ENCODE results near the gene TES.

Gene TES

DNA sequence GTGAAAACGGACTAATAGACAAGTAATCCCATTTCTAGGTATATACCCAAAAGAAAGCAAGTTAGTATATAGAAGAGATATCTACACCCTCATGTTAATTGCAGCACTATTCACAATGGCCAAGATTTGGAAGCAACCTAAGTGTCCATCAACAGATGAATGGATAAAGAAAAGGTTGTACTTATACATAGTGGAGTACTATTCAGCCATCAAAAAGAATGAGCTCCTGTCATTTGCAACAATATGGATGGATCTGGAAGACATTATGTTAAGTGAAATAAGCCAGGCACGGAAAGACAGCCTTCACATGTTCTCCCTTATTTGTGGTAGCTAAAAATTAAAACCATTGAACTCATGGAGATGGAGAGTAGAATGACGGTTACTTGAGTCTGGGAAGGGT lies 88.2 kb downstream of the TES start:
- DNase-seq (ENCODE audit: low spot score) = no peak
- in situ Hi-C loops (cut with MboI; ENCODE audit: low sequenced_read_pairs, unreplicated experiment) = no loop called here
- TF ChIP-seq, protein P1, sequence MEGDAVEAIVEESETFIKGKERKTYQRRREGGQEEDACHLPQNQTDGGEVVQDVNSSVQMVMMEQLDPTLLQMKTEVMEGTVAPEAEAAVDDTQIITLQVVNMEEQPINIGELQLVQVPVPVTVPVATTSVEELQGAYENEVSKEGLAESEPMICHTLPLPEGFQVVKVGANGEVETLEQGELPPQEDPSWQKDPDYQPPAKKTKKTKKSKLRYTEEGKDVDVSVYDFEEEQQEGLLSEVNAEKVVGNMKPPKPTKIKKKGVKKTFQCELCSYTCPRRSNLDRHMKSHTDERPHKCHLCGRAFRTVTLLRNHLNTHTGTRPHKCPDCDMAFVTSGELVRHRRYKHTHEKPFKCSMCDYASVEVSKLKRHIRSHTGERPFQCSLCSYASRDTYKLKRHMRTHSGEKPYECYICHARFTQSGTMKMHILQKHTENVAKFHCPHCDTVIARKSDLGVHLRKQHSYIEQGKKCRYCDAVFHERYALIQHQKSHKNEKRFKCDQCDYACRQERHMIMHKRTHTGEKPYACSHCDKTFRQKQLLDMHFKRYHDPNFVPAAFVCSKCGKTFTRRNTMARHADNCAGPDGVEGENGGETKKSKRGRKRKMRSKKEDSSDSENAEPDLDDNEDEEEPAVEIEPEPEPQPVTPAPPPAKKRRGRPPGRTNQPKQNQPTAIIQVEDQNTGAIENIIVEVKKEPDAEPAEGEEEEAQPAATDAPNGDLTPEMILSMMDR (IDR thresholded peaks at IDR 0.05; ENCODE audit: borderline replicate concordance, control extremely low read depth, extremely low read depth, insufficient read depth, missing control alignments) = no peak

DNA sequence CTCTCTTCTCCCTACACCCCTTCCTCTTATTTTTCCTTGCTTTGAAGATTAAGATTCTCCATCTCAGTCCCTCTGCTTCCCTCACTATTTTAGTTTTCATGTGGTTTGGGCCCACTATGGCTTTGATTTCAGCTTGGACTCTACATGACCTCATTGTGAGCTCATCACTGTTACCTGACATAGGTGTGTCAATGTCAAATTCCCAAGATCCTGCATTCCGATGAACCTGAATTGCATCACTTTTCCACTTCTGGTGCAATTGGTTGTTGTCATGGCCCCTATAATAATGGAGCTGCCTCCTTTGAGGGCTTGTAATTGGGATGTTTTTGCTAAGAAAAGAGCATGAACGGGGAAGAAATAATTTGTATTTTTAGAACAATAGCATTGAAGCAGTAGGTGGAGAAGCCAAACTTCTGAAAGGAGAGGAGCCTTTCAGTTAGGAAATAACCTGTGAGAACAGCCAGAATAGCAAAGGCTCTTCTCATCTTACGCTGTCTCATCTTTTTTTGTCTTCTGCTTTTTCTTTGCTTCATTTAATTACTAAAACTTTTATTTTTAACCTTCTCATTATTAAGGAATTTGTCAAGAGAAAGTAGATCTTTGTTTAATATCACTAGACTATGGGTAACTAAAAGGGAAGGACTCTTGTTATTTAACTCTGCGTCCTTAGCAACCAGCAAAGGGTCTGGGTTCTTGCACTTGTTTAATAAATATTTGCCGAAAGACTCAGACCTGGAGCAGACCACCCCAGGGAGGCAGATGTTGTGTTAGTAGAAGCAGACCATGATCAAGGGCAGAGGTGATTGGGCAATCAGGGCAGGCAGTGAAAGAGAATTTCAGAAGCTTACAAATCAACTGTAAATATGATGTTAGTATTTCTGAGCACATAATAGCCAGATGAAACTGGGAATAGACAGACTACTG lies 95.4 kb downstream of the TES start:
- in situ Hi-C loops (cut with MboI; ENCODE audit: low sequenced_read_pairs, unreplicated experiment) = no loop called here
- no peak for DNase-seq (ENCODE audit: low spot score)
- TF ChIP-seq, protein P1 (IDR thresholded peaks at IDR 0.05; ENCODE audit: borderline replicate concordance, control extremely low read depth, extremely low read depth, insufficient read depth, missing control alignments) = no peak

DNA sequence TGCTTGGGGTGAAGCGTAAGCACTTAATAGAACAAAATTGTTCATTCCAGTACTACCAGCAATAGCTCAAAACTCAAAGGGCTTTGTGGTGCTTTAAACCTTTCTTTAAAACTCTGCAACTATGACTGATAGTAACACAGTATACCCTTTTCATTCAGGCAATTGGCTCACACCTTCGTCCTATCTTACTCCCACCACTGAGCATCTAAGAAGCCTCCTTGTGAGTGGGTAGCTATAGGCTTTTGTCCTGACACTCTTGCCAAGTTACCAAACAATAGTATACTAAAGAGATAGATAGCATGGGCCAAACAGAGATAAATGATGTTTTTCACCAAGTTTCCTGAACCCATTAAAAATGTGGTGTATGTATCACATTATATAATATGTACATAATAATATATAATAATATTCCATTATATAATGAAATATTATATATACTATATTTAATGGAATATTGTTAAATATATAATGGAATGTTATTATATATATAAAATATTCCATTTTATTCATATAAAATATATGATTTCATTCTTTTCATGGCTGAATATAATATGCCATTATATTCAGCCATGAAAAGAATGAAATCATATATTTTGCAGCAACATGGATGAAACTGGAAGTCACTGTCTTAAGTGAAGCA lies 96.2 kb downstream of the TES start:
- in situ Hi-C loops (cut with MboI; ENCODE audit: low sequenced_read_pairs, unreplicated experiment) = no loop called here
- TF ChIP-seq, protein P1 (IDR thresholded peaks at IDR 0.05; ENCODE audit: borderline replicate concordance, control extremely low read depth, extremely low read depth, insufficient read depth, missing control alignments) = no peak
- no peak for DNase-seq (ENCODE audit: low spot score)

DNA sequence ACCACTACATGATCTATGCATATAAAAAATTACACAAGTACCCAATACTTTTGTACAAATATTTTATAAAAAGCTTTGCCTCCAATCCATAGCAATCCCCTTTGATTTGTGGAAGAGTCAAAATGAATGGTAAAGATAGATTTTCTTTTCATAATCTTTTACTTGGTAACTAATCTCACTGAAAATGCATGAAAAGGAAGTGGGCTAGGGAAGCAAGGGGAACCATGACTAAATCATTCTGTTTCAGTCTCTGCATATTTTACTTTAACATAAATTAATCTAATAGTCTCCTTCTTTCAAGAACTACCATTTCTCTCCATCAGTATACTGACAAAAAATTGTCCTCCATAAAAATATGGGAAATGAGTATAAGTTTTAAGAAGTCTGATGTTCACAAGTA lies 96.9 kb downstream of the TES start:
- in situ Hi-C loops (cut with MboI; ENCODE audit: low sequenced_read_pairs, unreplicated experiment) = no loop called here
- TF ChIP-seq, protein P1 (IDR thresholded peaks at IDR 0.05; ENCODE audit: borderline replicate concordance, control extremely low read depth, extremely low read depth, insufficient read depth, missing control alignments) = no peak
- no peak for DNase-seq (ENCODE audit: low spot score)

Measured in GM13976 (cell line).